Measurements from ENCODE around the gene GID4.

Gene GID4

DNA sequence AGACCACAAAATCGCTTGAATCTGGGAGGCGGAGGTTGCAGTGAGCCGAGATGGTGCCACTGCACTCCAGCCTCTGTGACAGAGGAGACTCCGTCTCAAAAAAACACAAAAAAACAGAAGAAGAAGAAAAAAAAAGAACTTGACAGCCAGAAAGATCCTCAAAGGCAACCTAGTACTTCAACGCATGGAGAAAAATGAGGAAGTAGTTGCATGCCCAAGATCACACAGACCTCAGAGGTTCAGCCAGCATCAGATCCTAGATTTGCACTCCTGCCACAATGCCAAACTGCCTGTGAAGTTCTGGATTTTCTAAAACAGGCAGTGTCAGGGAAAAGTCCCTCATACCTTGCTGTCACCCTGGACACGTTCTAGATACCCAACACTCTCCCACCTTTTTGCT, 1.7 kb upstream of the GID4 start:
- TF ChIP-seq REST (IDR thresholded peaks at IDR 0.05; ENCODE audit: insufficient read depth in 1 of 2, low read depth in 2 of 2, low read length in 2 of 2): no peak
- TF ChIP-seq SIN3A (IDR thresholded peaks at IDR 0.05; ENCODE audit: borderline replicate concordance, insufficient read depth, low read length): no peak
- no peak for TF ChIP-seq TAF1 (IDR thresholded peaks at IDR 0.05; ENCODE audit: borderline replicate concordance, insufficient read depth, low read length)
- no peak for TF ChIP-seq FOXP2 (optimal IDR thresholded peaks at IDR 0.05; ENCODE audit: borderline replicate concordance, extremely low read depth, extremely low read length, insufficient read depth)
- TF ChIP-seq POLR2AphosphoS5 (IDR thresholded peaks at IDR 0.05; ENCODE audit: low read depth, low read length): no peak

GRCh38 chr17:18038149-18038850, 908 bp upstream of the GID4 start:
- no peak for TF ChIP-seq SIN3A (IDR thresholded peaks at IDR 0.05; ENCODE audit: borderline replicate concordance, insufficient read depth, low read length)
- no peak for TF ChIP-seq POLR2AphosphoS5 (IDR thresholded peaks at IDR 0.05; ENCODE audit: low read depth, low read length)
- TF ChIP-seq FOXP2 (optimal IDR thresholded peaks at IDR 0.05; ENCODE audit: borderline replicate concordance, extremely low read depth, extremely low read length, insufficient read depth): no peak
- no peak for TF ChIP-seq TAF1 (IDR thresholded peaks at IDR 0.05; ENCODE audit: borderline replicate concordance, insufficient read depth, low read length)

- TF ChIP-seq REST (IDR thresholded peaks at IDR 0.05; ENCODE audit: insufficient read depth in 1 of 2, low read depth in 2 of 2, low read length in 2 of 2) (no peak), FOXP2 (optimal IDR thresholded peaks at IDR 0.05; ENCODE audit: borderline replicate concordance, extremely low read depth, extremely low read length, insufficient read depth) (no peak), POLR2AphosphoS5 (IDR thresholded peaks at IDR 0.05; ENCODE audit: low read depth, low read length) (no peak), SIN3A (IDR thresholded peaks at IDR 0.05; ENCODE audit: borderline replicate concordance, insufficient read depth, low read length) (no peak), TAF1 (IDR thresholded peaks at IDR 0.05; ENCODE audit: borderline replicate concordance, insufficient read depth, low read length) (no peak)
These were observed 490 bp downstream of the GID4 start for GRCh38 chr17:18039535-18040260.

DNA sequence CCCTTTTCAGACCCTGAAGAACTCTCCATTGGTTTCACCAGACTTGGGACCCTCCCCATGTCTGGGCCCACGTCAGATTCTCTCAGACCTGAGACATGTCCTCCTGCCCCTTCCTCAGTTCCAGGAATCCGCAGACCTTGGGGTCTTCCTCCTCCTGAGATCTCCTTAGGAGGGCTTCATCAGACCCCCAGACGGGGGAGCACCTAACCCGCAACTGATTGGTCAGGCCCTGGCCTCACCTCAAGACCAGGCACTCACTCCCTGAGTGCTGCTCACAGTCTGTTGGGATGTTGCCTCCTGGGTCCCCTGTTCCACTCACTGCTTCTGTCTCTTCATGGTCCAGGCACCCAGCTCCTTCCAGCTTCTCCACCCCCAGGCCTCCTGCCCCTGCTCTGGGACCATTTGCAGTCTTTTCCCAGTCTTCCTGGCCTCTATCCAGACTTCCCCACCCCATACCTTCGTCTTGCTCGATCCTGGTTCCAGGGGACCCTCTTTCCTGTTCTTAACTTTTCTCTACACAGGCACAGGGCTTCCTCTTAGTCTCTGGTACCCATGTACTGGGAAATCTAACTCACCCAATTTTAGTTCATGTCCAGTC, 1.2 kb downstream of the GID4 start:
- TF ChIP-seq FOXP2 (optimal IDR thresholded peaks at IDR 0.05; ENCODE audit: borderline replicate concordance, extremely low read depth, extremely low read length, insufficient read depth) (no peak), REST (IDR thresholded peaks at IDR 0.05; ENCODE audit: insufficient read depth in 1 of 2, low read depth in 2 of 2, low read length in 2 of 2) (no peak), TAF1 (IDR thresholded peaks at IDR 0.05; ENCODE audit: borderline replicate concordance, insufficient read depth, low read length) (no peak), SIN3A (IDR thresholded peaks at IDR 0.05; ENCODE audit: borderline replicate concordance, insufficient read depth, low read length) (no peak), POLR2AphosphoS5 (IDR thresholded peaks at IDR 0.05; ENCODE audit: low read depth, low read length) (no peak)

GRCh38 chr17:18041776-18042175, 2.6 kb downstream of the GID4 start:
- no peak for TF ChIP-seq REST (IDR thresholded peaks at IDR 0.05; ENCODE audit: insufficient read depth in 1 of 2, low read depth in 2 of 2, low read length in 2 of 2)
- no peak for TF ChIP-seq POLR2AphosphoS5 (IDR thresholded peaks at IDR 0.05; ENCODE audit: low read depth, low read length)
- no peak for TF ChIP-seq FOXP2 (optimal IDR thresholded peaks at IDR 0.05; ENCODE audit: borderline replicate concordance, extremely low read depth, extremely low read length, insufficient read depth)
- TF ChIP-seq SIN3A (IDR thresholded peaks at IDR 0.05; ENCODE audit: borderline replicate concordance, insufficient read depth, low read length): no peak
- TF ChIP-seq TAF1 (IDR thresholded peaks at IDR 0.05; ENCODE audit: borderline replicate concordance, insufficient read depth, low read length): no peak
